GM19397 (cell line): ENCODE results near the gene FOXS1.
"Not testable (repeated sequence)": the region's sequence is repeated elsewhere in the genome, so short reads cannot be mapped to it uniquely, and the experiment has no call there.

Experiments
- ATAC-seq: cut with Tn5 transposase; IDR thresholded peaks from one replicate; pipeline ENCODE4 v1.9.1; 2021; ENCODE audit warnings: mild to moderate bottlenecking, moderate library complexity; ENCODE audit not compliant: unreplicated experiment

Gene FOXS1

GRCh38 chr20:31824125-31824485 is 21.3 kb downstream of the FOXS1 start:
- ATAC-seq, result no peak

- no peak for ATAC-seq
Observed at GRCh38 chr20:31823360-31824124, 21.9 kb downstream of the FOXS1 start.

- ATAC-seq, result no peak
Observed at GRCh38 chr20:31822421-31823330, 22.7 kb downstream of the FOXS1 start.

GRCh38 chr20:31821427-31821826 is 24.0 kb downstream of the FOXS1 start:
- no peak for ATAC-seq

DNA sequence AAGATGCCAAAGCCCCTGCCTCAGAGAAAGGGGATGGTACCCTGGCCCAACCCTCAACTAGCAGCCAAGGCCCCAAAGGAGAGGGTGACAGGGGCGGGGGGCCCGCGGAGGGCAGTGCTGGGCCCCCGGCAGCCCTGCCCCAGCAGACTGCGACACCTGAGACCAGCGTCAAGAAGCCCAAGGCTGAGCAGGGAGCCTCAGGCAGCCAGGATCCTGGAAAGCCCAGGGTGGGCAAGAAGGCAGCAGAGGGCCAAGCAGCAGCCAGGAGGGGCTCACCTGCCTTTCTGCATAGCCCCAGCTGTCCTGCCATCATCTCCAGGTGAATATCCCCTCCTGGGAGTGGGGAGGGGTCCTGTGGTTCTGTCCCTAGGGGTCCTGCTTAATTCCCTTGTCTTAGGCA is 25.2 kb downstream of the FOXS1 start:
- ATAC-seq, result no peak

- ATAC-seq, result no peak
Observed at GRCh38 chr20:31819083-31819784, 26.2 kb downstream of the FOXS1 start, which contains the start of gene MYLK2. Gene MYLK2 (plus strand): TSS chr20:31819356. CDS start chr20:31819581, 225 bp downstream.

DNA sequence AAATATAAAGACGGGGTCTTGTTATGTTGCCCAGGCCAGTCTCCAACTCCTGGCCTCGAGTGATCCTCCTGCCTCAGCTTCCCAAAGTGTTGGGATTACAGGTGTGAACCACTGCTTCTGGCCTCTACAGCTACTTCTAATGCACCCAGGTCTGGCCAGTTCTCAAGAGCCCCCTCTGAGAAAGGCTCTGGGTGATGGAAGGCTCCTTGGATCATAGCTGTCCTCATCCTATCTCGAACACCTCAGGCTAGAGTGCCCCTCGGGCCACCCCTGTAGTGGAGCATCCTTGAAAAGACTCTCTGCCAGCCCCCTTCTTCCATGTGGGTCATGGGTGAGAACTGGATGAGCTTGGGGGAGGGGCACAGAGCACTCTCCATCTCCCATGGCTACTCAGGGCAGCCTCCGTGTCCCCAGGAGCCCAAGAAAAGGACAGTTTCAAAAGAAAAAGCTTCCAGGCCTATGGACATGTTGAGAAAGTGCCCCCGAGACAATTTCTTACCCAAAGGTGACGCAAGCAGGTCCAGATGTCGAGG is 27.0 kb downstream of the FOXS1 start:
- ATAC-seq, result no peak

DNA sequence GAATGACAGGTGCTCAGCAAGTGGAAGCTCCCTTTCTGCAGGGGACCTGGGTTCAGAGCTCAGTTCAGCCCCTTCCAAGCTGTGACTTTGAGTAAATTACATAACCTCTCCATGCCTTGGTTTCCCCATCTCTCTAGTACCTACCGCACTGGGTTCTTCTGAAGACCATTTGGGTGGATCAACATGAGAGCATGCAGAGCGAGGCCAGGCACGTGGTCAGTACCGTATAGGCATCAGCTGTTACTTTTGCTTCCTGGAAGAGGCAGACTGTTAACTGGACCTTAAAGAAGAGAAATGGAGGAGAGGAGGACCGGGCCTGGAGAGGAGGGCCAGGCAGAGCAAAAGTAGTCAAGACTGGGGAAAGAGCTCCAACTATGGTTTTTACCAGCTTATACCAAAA is 27.9 kb downstream of the FOXS1 start:
- no peak for ATAC-seq

DNA sequence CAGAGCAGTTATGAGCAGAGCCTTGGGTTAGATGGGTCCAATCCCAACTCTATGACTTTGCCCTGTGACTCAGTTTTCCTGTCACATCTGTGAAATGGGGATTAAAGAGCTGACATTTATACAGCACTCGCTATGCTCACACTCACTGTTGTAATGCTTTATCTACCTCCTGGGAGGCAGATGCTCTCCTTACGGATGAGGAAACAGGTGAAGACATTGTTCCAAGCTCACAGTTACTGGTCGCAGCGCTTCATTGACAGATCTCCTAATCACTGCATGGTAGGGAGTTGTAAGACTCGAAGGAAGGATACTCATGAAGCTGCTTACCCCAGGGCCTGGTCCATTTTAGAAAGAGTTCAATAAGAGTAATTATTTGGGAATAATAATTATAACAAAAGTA is 29.2 kb downstream of the FOXS1 start:
- ATAC-seq, result no peak

DNA sequence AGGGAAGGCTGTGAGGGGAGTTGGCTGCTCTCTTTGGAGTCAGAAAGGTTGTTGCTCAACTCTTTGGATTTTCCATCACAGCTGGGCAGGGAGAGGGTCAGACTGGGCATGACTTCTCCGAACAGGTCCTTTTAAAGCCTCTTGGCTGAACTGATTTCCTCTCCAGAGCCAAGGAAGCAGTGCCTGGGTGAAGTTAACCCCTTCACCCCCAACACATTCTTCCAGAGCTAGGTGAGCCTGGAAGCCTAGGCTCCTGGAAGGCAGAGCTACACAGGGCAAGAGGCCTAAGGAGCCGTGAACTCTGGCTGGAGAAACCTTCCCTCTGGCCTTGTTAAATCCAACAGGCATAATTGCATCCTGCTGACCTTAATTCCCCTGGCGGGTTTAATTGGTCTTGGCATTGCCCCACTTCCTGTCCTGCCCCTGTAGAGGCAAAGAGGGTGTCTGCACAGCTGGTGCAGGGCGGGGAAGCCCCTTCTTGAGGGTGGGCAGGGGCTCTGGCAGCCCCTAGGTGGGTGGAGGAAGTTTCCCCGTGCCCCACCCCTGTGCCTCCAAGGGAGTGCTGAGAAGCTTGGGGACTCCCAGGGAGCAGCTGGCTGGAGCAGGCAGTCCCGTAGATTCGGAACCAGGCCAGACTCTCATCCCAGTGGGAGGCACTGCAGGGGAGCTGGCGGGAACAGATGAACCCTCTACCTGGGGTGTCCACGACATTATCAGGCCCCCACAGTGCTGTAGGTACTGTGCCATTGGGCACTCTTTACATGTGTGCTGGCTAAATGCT is 29.8 kb downstream of the FOXS1 start:
- no peak for ATAC-seq

DNA sequence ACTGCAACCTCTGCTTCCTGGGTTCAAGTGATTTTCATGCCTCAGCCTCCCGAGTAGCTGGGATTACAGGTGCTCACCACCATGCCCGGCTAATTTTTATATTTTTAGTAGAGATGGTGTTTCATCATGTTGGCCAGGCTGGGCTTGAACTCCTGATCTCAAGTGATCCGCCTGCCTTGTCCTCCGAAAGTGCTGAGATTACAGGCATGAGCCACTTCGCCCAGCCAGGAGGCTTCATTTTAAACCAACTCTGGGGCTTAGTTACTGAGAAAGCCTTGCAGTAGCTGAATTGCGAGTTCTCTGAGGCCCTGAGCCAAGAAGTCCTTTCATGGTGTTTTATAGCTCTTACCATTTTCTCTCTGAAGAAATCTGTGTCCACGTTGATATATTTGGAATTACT is 31.3 kb downstream of the FOXS1 start:
- not testable (repeated sequence) for ATAC-seq

DNA sequence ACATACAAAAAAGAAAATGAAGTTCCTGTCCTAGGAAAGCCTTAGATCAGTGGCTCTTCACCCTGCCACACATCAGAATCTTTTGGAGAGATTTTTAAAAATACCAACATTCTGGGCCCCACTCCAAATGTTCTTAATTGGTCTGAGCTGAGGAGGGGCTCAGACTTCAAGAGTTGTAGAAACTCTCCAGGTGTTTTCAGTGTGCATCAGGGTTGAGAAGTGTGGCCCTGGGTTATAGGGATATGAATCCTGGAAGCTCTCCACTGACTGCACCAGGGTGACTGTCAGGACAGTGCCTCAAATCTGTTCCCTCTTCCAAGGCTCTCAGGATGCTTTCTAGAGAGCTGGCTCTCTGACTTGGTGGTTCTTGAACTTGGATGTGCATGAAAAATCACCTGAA is 31.8 kb downstream of the FOXS1 start:
- no peak for ATAC-seq

DNA sequence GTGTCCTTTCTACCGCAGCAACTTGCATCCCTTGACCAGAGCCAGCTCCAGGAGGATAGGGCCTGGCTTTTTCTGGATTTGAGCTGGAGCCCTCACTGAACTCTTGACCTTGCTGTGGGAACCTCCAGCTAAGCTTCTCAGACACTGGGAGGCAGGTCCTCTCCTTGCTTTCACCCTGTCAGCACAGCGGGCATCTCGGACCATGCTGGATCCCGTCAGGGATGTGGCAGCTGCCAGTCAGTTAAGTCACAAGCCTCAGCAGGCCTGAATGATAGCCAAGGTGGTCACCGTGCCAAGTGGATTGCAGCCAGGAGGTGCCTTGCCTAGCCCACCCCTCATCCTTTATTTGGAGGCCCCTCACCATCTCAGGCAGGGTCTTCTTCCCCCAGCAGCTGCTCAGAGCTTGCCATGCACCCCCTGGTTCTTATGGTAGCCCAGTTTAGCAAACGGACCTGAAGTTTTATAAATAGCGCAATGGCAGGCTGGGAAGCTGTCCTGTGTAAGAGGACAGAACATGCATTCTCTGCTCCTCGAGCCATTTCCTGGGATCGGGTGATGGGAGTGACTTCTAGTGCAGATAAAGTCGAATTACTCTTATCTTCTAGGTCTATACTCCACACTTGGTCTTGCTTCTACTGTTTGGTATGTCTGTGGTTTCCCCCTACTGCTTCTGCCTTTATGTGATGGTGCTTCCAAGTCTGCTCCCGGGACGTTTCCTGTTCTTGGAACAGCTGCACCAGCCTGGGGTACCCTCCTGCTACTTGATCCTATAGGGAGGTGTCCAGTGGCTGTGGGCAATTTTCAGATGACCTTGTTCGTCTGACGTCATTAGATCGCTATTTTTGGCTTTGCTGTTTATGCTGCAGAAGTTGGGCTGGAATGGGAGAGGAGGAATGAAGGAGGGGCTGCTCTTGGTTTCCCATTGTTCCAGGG is 33.3 kb downstream of the FOXS1 start:
- no peak for ATAC-seq

- ATAC-seq, result no peak
Observed at GRCh38 chr20:31811198-31811597, 34.2 kb downstream of the FOXS1 start.

DNA sequence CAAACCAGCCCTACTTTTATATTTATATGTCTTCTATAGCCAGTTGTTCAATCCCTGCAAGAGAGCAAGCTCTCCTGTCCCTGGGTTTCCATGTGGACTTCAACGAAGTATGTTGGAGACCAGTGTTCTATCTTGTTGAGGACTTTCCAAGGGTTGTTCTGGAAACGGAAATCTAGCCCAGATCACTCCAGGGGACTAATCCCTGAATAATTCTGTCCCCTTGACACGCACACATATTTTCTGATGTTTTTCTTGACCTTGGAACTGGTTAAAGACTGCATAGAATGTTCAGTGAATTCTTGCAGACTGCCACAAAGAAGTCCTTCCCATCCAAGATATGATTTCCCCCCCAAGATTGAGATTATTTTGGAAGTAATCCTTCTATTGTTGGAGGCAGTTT is 35.7 kb downstream of the FOXS1 start:
- no peak for ATAC-seq

- ATAC-seq, result no peak
Observed at GRCh38 chr20:31808481-31808880, 36.9 kb downstream of the FOXS1 start.

- no peak for ATAC-seq
Observed at GRCh38 chr20:31806564-31807355, 38.6 kb downstream of the FOXS1 start.

- ATAC-seq, result no peak
Observed at GRCh38 chr20:31803552-31804291, 41.7 kb downstream of the FOXS1 start.
